Heart left ventricle (tissue), 13 donors: ENCODE measurements around the gene ATXN7.

ENCODE experiments used
- POLR2A ChIP-seq, 2 donors: fragments of 450-650 bp; IDR thresholded peaks; one replicate each; pipeline ENCODE4 v1.6.1; 2017; ENCODE audit warnings: antibody characterized with exemption in 2 of 2, mild to moderate bottlenecking in 2 of 2, moderate library complexity in 2 of 2
- TF ChIP-seq, protein P1 (sequence below), 12 donors: fragments of 200-600 bp; sonication (generic) in 4 of 12; IDR thresholded peaks; one replicate each; pipeline versions ENCODE4 v1.5.0 to v1.8.0; 2018 to 2022; ENCODE audit warnings: antibody characterized with exemption in 12 of 12, mild to moderate bottlenecking in 5 of 12
- donor health status: ischemic (EF 13 %, LVEDD 7.1; RV severe dilation, severe dysfunction).
- donor health status: DM: no; HTN: yes; CAD: no.
- donor health status: DM: no; HTN: no; CAD: no.
- donor health status: ischemic (EF 25% LVEDD 6.9; RV normal size, moderate dysfunction).
- donor health status: ischemic (EF 25% LVEDD 5.7; RV mildly dilated, moderate dysfunction).
- donor health status: ischemic (EF 35%, LVEDD 5.7; RV mildly dilated, moderate dysfunction).
- donor health status: nonischemic (EF 11% LVEDD 7.7; RV severe dilation, severe dysfunction).
- donor health status: DM: yes; HTN: yes; CAD: no.
- donor health status: PGD.
- donor health status: ischemic (EF 29% LVEDD 5.4; RV normal size, mild dysfunction).
- donor health status: nonischemic (EF 23%, LVEDD 6.1; RV moderate dilation, normal function).

DNA sequence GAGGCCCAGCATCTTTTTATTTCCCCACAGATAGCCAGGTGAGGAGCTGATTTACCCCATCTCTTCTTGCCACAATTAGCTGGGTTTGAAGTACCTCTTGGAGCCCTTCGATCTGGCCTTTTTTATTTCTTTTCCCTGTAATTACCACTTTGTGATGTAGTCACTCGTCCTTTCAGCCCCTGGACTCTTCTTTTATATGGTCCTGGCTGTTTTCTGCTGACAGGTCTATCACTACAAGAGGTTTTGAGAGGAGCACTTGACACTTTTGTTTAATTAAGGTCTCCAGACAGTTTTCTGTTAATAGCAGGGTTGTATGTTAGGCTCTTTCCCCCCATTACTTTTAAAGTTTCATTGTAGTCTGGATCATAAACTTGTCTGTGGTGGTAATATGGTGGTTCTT is 11.8 kb downstream of the ATXN7 start:
- no peak for TF ChIP-seq POLR2A (IDR thresholded peaks at IDR 0.05)
- TF ChIP-seq, protein P1, sequence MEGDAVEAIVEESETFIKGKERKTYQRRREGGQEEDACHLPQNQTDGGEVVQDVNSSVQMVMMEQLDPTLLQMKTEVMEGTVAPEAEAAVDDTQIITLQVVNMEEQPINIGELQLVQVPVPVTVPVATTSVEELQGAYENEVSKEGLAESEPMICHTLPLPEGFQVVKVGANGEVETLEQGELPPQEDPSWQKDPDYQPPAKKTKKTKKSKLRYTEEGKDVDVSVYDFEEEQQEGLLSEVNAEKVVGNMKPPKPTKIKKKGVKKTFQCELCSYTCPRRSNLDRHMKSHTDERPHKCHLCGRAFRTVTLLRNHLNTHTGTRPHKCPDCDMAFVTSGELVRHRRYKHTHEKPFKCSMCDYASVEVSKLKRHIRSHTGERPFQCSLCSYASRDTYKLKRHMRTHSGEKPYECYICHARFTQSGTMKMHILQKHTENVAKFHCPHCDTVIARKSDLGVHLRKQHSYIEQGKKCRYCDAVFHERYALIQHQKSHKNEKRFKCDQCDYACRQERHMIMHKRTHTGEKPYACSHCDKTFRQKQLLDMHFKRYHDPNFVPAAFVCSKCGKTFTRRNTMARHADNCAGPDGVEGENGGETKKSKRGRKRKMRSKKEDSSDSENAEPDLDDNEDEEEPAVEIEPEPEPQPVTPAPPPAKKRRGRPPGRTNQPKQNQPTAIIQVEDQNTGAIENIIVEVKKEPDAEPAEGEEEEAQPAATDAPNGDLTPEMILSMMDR (IDR thresholded peaks at IDR 0.05), result no peak
